Measurements from ENCODE around the gene DRICH1. TPM values are rescaled to one million over a fixed set of nuclear protein-coding genes. Genes with fewer than 3 reads are reported as not detected.
"Not testable (repeated sequence)": the region's sequence is repeated elsewhere in the genome, so short reads cannot be mapped to it uniquely, and the experiment has no call there.

DRICH1 gene
- total and polyA plus RNA-seq, 2 of the 8 experiments (the other 6 are each of a cell fraction or from before 2014, with no cell fraction given), result 0.21 to 0.28 TPM

- H3K4me1 ChIP-seq (replicated peaks in 1 of 4; ENCODE audit: control insufficient read depth in 3 of 4, insufficient read depth in 4 of 4, low read length in 3 of 4); H3K14ac ChIP-seq (ENCODE audit: insufficient read length); H3K18ac ChIP-seq (ENCODE audit: extremely low read depth, low read length); H3K27ac ChIP-seq (ENCODE audit: low read depth, low read length); FAIRE-seq; H3K4me3 ChIP-seq (ENCODE audit: extremely low read depth in 1 of 4, insufficient read depth in 2 of 4, low read depth in 3 of 4, low read length in 4 of 4); H2AFZ ChIP-seq (ENCODE audit: low read length); H3K4me2 ChIP-seq (ENCODE audit: insufficient read depth in 1 of 2, low read depth in 2 of 2, low read length in 2 of 2); H2BK15ac ChIP-seq (ENCODE audit: low read length); H2BK120ac ChIP-seq (replicated peaks; ENCODE audit: low read depth, low read length); H4K20me1 ChIP-seq (replicated peaks in 1 of 2; ENCODE audit: control insufficient read depth in 1 of 2, insufficient read depth in 2 of 2, low read length in 2 of 2); H3K9me3 ChIP-seq (ENCODE audit: insufficient read depth in 2 of 2, low read depth in 1 of 2, low read length in 1 of 2); H4K5ac ChIP-seq (ENCODE audit: insufficient read length, low read depth, low read length); DNase-seq (ENCODE audit: low read depth in 1 of 2, low spot score in 2 of 2); H2BK5ac ChIP-seq (ENCODE audit: low read depth, low read length); H3K36me3 ChIP-seq (ENCODE audit: control insufficient read depth in 2 of 4, insufficient read depth in 4 of 4, low read length in 3 of 4); POLR2A ChIA-PET (ENCODE audit: partially characterized antibody); H4K91ac ChIP-seq (replicated peaks; ENCODE audit: insufficient read length, low read length); H3K79me2 ChIP-seq (ENCODE audit: control insufficient read depth in 1 of 2, insufficient read depth in 2 of 2, low read length in 2 of 2); H3K23ac ChIP-seq (ENCODE audit: insufficient read length); H2BK20ac ChIP-seq (ENCODE audit: low read length); H2AK5ac ChIP-seq (ENCODE audit: low read depth, low read length); H2BK12ac ChIP-seq (ENCODE audit: low read depth, low read length); H4K8ac ChIP-seq (ENCODE audit: extremely low read depth, insufficient read depth, low read length); H3K56ac ChIP-seq (replicated peaks; ENCODE audit: insufficient read length, low read depth, low read length); H3K4ac ChIP-seq (replicated peaks; ENCODE audit: insufficient read length, low read depth, low read length); H3K9ac ChIP-seq (replicated peaks in 1 of 4; ENCODE audit: extremely low read depth in 1 of 4, low read depth in 3 of 4, low read length in 3 of 4); H3K23me2 ChIP-seq (ENCODE audit: low read depth, low read length); H3K79me1 ChIP-seq (ENCODE audit: low read depth, low read length); H3K27me3 ChIP-seq (replicated peaks in 1 of 4; ENCODE audit: control insufficient read depth in 3 of 4, extremely low read depth in 1 of 4, insufficient read depth in 3 of 4, low read length in 3 of 4): not testable (repeated sequence)
- CTCF ChIA-PET (ENCODE audit: partially characterized antibody), result interaction anchor here (0.7 to 1.5 kb wide), 4 partner anchors 10 to 222 kb away, joined by 3 read pairs; no protein-coding TSS in a partner anchor
- 74% methylated on average over 3 of the region's 3 CpGs; no CpG with 5 or more reads in 1 of the 2 experiments for WGBS, 2 experiments (ENCODE audit: extremely low coverage in 1 of 2, insufficient coverage in 1 of 2, insufficient read length in 1 of 2, insufficient replicate concordance in 2 of 2, low coverage in 1 of 2, low lambda C conversion rate in 2 of 2, missing lambda C conversion rate in 1 of 2)
- TF ChIP-seq RAD21 (IDR thresholded peaks at IDR 0.05 in 1 of 2, conservative IDR thresholded peaks at IDR 0.05 in 1 of 2; ENCODE audit: low read depth in 2 of 2, low read length in 2 of 2), result peak in 1 of 2 experiments; percentile 39; a peak in 2 of 4 replicates
- TF ChIP-seq CTCF (IDR thresholded peaks at IDR 0.05; ENCODE audit: control extremely low read depth in 1 of 3, insufficient read depth in 1 of 3, low read depth in 1 of 3, low read length in 3 of 3), result peak in 2 of 3 experiments; percentile 20 to 29; a peak in 2 of 4 replicates
These were observed 4.6 kb downstream of the DRICH1 start for GRCh38 chr22:23627401-23628055.

Data from H1 (cell line).